ENCODE data around the gene CNFN.

The CNFN gene

DNA sequence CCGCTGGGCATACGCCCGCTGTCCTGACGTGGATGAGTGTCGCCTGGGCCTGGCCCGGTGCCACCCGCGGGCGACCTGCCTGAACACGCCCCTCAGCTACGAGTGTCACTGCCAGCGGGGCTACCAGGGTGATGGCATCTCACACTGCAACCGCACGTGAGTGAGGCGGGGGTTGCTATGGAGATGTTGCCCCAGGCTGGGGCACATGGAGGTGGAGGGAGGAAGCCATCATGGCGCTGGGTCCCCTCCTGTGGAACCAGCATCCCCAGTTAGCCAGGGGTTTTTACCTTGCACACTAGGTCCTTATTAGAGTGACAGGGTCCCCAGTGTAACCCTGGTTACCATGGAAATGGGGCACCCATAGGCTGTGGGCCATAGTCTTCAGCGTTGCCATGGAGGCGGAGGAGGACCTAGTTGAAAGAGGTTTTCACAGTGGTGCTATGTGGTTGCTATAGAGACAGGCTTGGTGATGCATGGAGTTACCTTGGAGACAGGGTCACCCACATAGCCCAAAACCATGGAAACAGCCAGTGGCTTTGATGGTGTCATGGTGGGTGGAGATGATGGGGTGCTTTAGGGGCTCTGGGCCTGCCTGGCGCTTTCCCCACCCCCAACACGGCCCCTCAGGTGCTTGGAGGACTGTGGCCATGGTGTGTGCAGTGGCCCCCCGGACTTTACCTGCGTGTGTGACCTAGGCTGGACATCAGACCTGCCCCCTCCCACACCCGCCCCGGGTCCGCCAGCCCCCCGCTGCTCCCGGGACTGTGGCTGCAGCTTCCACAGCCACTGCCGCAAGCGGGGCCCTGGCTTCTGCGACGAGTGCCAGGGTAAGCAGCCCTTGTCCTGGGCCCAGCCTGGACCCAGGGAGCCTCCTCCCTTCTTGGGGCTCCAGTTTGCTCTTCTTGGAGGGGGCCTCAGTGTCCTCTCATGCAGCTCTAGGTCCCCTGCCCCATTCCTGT lies 37.5 kb downstream of the CNFN start:
- ChIA-PET CTCF (no interaction called here), POLR2A (no interaction called here)
- DNase-seq (ENCODE audit: low read depth, low spot score) = no peak
- H3K4me3 ChIP-seq (ENCODE audit: low read depth, low read length) = no peak overlapping the region
- TF ChIP-seq, protein P1, sequence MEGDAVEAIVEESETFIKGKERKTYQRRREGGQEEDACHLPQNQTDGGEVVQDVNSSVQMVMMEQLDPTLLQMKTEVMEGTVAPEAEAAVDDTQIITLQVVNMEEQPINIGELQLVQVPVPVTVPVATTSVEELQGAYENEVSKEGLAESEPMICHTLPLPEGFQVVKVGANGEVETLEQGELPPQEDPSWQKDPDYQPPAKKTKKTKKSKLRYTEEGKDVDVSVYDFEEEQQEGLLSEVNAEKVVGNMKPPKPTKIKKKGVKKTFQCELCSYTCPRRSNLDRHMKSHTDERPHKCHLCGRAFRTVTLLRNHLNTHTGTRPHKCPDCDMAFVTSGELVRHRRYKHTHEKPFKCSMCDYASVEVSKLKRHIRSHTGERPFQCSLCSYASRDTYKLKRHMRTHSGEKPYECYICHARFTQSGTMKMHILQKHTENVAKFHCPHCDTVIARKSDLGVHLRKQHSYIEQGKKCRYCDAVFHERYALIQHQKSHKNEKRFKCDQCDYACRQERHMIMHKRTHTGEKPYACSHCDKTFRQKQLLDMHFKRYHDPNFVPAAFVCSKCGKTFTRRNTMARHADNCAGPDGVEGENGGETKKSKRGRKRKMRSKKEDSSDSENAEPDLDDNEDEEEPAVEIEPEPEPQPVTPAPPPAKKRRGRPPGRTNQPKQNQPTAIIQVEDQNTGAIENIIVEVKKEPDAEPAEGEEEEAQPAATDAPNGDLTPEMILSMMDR (IDR thresholded peaks at IDR 0.05; ENCODE audit: insufficient read depth, low read length, missing control alignments) = no peak

DNA sequence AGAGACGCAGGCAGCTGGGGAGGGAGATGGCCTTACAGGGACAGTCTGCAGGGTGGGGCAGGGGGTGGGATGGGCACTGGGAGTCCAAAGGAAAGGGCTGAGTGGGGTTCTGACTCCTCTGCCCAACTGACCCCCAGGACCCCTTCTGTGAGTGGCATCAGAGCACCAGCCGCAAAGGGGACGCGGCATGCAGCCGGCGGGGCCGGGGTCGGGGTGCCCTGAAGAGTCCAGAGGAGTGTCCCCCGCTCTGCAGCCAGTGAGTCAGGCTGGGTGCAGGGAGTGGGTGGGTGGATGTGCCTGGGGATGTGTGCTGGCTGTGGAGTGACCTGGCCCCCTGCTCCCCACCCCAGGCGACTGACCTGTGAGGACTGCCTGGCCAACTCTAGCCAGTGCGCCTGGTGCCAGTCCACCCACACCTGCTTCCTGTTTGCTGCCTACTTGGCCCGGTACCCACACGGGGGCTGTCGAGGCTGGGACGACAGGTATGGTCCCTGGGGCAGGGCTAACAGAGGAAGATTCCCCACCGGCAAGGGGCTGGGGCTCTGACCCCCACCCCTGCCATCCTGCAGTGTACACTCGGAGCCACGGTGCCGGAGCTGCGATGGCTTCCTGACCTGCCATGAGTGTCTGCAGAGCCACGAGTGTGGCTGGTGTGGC lies 38.9 kb downstream of the CNFN start:
- no peak overlapping the region for H3K4me3 ChIP-seq (ENCODE audit: low read depth, low read length)
- TF ChIP-seq, protein P1 (IDR thresholded peaks at IDR 0.05; ENCODE audit: insufficient read depth, low read length, missing control alignments) = no peak
- no peak for DNase-seq (ENCODE audit: low read depth, low spot score)
- ChIA-PET POLR2A (no interaction called here), CTCF (no interaction called here)

DNA sequence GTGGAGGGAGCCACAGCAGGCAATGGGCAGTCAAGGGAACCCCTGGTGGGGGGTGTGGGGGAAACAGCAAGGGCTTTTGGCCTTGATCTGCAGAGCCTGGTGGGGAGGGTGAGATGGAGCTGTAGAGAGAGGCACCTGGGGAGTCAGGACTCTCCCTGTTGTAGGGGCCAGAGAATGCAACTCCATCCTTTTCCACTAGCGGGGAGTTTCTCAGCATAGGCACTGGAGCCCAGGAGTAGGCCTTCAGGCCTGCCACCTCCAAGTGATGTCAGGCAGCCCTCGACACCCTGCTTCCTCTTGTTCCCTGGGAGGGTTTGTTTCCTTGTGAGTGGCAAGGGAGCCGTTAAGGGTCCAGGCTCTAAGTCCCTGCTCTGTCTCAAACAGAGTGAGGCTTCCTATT lies 39.7 kb downstream of the CNFN start:
- no peak for DNase-seq (ENCODE audit: low read depth, low spot score)
- TF ChIP-seq, protein P1 (IDR thresholded peaks at IDR 0.05; ENCODE audit: insufficient read depth, low read length, missing control alignments) = no peak
- no peak overlapping the region for H3K4me3 ChIP-seq (ENCODE audit: low read depth, low read length)
- POLR2A ChIA-PET = no interaction called here
- CTCF ChIA-PET = no interaction called here

DNA sequence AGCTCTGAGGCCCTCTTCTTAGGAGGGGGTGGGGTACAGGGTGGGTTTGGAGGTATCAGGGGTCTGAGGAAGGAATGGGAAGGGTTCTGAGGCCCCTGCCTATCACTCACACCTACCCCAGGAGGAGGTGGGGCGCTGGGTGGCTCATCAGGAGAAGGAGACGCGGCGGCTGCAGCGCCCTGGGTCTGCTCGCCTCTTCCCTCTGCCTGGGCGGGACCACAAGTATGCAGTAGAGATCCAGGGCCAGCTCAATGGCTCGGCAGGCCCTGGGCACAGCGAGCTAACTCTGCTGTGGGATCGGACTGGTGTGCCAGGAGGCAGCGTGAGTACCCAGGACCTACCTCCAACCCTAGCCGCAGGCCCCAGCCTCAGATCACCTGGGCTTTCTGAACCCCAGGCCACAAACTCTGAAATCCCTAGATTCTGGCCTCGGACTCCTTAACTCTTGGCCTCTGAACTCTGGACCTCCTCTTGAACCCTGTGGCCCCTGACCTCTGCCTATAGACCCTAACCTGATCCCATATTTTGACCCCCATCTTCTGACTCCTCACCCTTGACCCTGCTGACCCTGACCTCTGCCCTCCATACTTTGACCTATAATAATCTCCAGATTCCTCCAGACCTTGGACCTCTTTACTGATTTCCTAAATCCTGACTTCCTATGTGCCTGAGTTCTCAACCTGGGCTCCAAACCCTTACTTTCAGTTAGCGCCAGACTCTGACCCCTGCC lies 40.6 kb downstream of the CNFN start:
- DNase-seq (ENCODE audit: low read depth, low spot score) = no peak
- ChIA-PET POLR2A (interaction anchor here (0.6 to 1.2 kb wide), 2 partner anchors 31 to 120 kb away, joined by 3 to 5 read pairs; no protein-coding TSS in a partner anchor), CTCF (no interaction called here)
- TF ChIP-seq, protein P1 (IDR thresholded peaks at IDR 0.05; ENCODE audit: insufficient read depth, low read length, missing control alignments) = no peak
- no peak overlapping the region for H3K4me3 ChIP-seq (ENCODE audit: low read depth, low read length)

DNA sequence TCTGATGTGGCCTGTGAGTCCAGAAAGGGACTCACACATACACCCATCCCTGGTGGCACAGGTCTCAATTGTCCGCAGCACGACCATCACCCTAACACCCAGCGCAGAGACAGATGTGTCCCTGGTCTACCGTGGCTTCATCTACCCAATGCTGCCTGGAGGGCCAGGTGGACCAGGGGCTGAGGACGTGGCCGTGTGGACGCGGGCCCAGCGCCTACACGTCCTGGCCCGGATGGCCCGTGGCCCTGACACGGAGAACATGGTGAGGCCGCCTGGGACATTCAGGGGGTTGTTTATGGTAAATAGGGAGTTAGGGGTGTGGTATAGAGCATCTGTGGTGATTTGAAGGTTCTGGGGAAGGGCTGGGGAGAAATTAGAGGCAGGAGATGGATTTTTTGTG lies 41.9 kb downstream of the CNFN start:
- TF ChIP-seq, protein P1 (IDR thresholded peaks at IDR 0.05; ENCODE audit: insufficient read depth, low read length, missing control alignments) = no peak
- DNase-seq (ENCODE audit: low read depth, low spot score) = no peak
- ChIA-PET POLR2A (no interaction called here), CTCF (interaction anchor here (1.9 kb wide), 1 partner anchor 53 kb away, joined by 6 read pairs; no protein-coding TSS in a partner anchor)
- H3K4me3 ChIP-seq (ENCODE audit: low read depth, low read length) = no peak overlapping the region
